K562 (cell line): ENCODE measurements around the gene GRAMD2B. TPM values are rescaled to one million over a fixed set of nuclear protein-coding genes. Genes with fewer than 3 reads are reported as not detected.

Experiments
- ARHGAP35 ChIP-seq: fragments of 450-650 bp; IDR thresholded peaks from 2 replicates; pipeline ENCODE4 v1.6.1; 2018; ENCODE audit not compliant: partially characterized antibody
- BRCA1 ChIP-seq, 2 experiments: fragments of 450-650 bp in 1 of 2; sonication (generic) in 1 of 2; formaldehyde crosslinking in 1 of 2; IDR thresholded peaks; 2 replicates each; pipeline versions ENCODE4 v1.5.0 to v1.6.1; 2017 to 2020; ENCODE audit warnings: mild to moderate bottlenecking in 1 of 2, missing genetic modification reagents in 1 of 2
- CEBPB ChIP-seq: fragments of 450-650 bp; IDR thresholded peaks from 2 replicates; pipeline ENCODE4 v1.6.1; 2016; ENCODE audit warnings: missing genetic modification characterization, missing compliant biosample characterization
- DDX20 ChIP-seq: fragments of 450-650 bp; IDR thresholded peaks from 2 replicates; pipeline ENCODE4 v1.6.1; 2016; ENCODE audit warnings: missing genetic modification characterization, low read depth, mild to moderate bottlenecking, missing compliant biosample characterization, moderate library complexity
- EP400 ChIP-seq: fragments of 450-650 bp; IDR thresholded peaks from 2 replicates; pipeline ENCODE4 v1.6.1; 2017; ENCODE audit warnings: antibody characterized with exemption, mild to moderate bottlenecking, moderate library complexity
- ETV1 ChIP-seq: fragments of 450-650 bp; conservative IDR thresholded peaks from 2 replicates; pipeline ENCODE4 v1.6.1; 2016; ENCODE audit warnings: missing genetic modification characterization, control low read depth, low read depth, missing compliant biosample characterization
- FOXA1 ChIP-seq: fragments of 450-650 bp; IDR thresholded peaks from 2 replicates; pipeline ENCODE4 v1.6.1; 2016; ENCODE audit warnings: mild to moderate bottlenecking, borderline replicate concordance
- GABPA ChIP-seq: fragments of 200-800 bp; sonication (Bioruptor generic); conservative IDR thresholded peaks from 2 replicates; pipeline ENCODE4 v1.6.1; 2016; ENCODE audit warnings: low read depth, missing genetic modification characterization, missing compliant biosample characterization
- HDAC2 ChIP-seq: fragments of 450-650 bp; IDR thresholded peaks from 2 replicates; pipeline ENCODE4 v1.6.1; 2016; ENCODE audit warnings: mild to moderate bottlenecking
- ILK ChIP-seq: fragments of 450-650 bp; IDR thresholded peaks from 2 replicates; pipeline ENCODE4 v1.6.1; 2016; ENCODE audit warnings: missing genetic modification characterization, low read depth, mild to moderate bottlenecking, missing compliant biosample characterization, moderate library complexity, borderline replicate concordance
- NFE2 ChIP-seq: IDR thresholded peaks from 2 replicates; pipeline ENCODE4 v1.6.1; 2014; ENCODE audit warnings: antibody characterized with exemption, low read depth
- NRF1 ChIP-seq, 2 experiments: fragments of 450-650 bp; IDR thresholded peaks in 1 of 2; conservative IDR thresholded peaks in 1 of 2; 2 replicates each; pipeline ENCODE4 v1.6.1; 2014; ENCODE audit warnings: mild to moderate bottlenecking in 2 of 2
- PML ChIP-seq: IDR thresholded peaks from 2 replicates; pipeline ENCODE4 v1.6.1; 2012; ENCODE audit warnings: low read length, inconsistent platforms
- SMAD4 ChIP-seq: fragments of 250-450 bp; sonication (Bioruptor Pico); conservative IDR thresholded peaks from 2 replicates; pipeline ENCODE4 v1.8.0; 2021; ENCODE audit warnings: inconsistent platforms, mild to moderate bottlenecking, moderate library complexity
- SMARCA4 ChIP-seq: fragments of 450-650 bp; IDR thresholded peaks from 2 replicates; pipeline ENCODE4 v1.6.1; 2016
- ZNF707 ChIP-seq: fragments of 250-450 bp; sonication (Bioruptor Pico); conservative IDR thresholded peaks from 2 replicates; pipeline ENCODE4 v1.8.0; 2022; ENCODE audit warnings: inconsistent platforms, mild to moderate bottlenecking, moderate library complexity
- ZNF79 ChIP-seq: fragments of 250-450 bp; sonication (Bioruptor Pico); IDR thresholded peaks from 2 replicates; pipeline ENCODE4 v1.4.0; 2020; ENCODE audit warnings: low read depth, mild to moderate bottlenecking, moderate library complexity
- ZNF830 ChIP-seq: fragments of 250-450 bp; sonication (Bioruptor Pico); IDR thresholded peaks from 2 replicates; pipeline ENCODE4 v1.5.0; 2021; ENCODE audit warnings: mild to moderate bottlenecking
- ZSCAN32 ChIP-seq: fragments of 450-650 bp; formaldehyde crosslinking; IDR thresholded peaks from 2 replicates; pipeline ENCODE4 v1.4.0; 2020; ENCODE audit warnings: mild to moderate bottlenecking, moderate library complexity
- polyA plus RNA-seq, 8 experiments: library from polyadenylated mRNA; depleted of rRNA in 4 of 8; stranded (reverse) in 5 of 8; unstranded in 3 of 8; fragments of >200 nt; fragmentation: Nextera tagmentation in 2 of 8; fragmentation: Illumina TruSeq in 1 of 8; extraction: Ambion mirVana in 2 of 8; extraction: Trizol in 1 of 8; gene quantifications; 2 replicates each; pipeline versions ENCODE4 v1.2.1 to v1.2.3, GENCODE V29; 2011 to 2014; ENCODE audit warnings: inconsistent platforms in 1 of 8, missing spikeins in 1 of 8
- total RNA-seq, 7 experiments: library from RNA; depleted of rRNA in 6 of 7; stranded (reverse); fragments of >200 nt in 6 of 7; fragmentation: Illumina TruSeq in 2 of 7; extraction: Trizol in 2 of 7; gene quantifications; 2 replicates each; pipeline versions ENCODE4 v1.2.1 to v1.2.3, GENCODE V29; 2011 to 2021; ENCODE audit warnings: low replicate concordance in 1 of 7
- TF ChIP-seq, protein P1 (sequence below): fragments of 150-350 bp; IDR thresholded peaks from 2 replicates; pipeline ENCODE4 v1.6.1; 2014; ENCODE audit warnings: low read depth, mild to moderate bottlenecking, low read length, borderline replicate concordance
- TF ChIP-seq, protein P2 (sequence below): fragments of 200-400 bp; formaldehyde crosslinking; IDR thresholded peaks from 2 replicates; pipeline ENCODE4 v1.6.1; 2017; ENCODE audit warnings: mild to moderate bottlenecking, low read depth, low read length, moderate library complexity

The GRAMD2B gene
- total and polyA plus RNA-seq, 9 of the 15 experiments (the other 6 are each of a cell fraction or from before 2014, with no cell fraction given) = 0.32 to 4.2 (median 1.4) TPM

GRCh38 chr5:126514558-126515141 lies 91.4 kb downstream of the GRAMD2B start (continued):
- TF ChIP-seq, protein P1, sequence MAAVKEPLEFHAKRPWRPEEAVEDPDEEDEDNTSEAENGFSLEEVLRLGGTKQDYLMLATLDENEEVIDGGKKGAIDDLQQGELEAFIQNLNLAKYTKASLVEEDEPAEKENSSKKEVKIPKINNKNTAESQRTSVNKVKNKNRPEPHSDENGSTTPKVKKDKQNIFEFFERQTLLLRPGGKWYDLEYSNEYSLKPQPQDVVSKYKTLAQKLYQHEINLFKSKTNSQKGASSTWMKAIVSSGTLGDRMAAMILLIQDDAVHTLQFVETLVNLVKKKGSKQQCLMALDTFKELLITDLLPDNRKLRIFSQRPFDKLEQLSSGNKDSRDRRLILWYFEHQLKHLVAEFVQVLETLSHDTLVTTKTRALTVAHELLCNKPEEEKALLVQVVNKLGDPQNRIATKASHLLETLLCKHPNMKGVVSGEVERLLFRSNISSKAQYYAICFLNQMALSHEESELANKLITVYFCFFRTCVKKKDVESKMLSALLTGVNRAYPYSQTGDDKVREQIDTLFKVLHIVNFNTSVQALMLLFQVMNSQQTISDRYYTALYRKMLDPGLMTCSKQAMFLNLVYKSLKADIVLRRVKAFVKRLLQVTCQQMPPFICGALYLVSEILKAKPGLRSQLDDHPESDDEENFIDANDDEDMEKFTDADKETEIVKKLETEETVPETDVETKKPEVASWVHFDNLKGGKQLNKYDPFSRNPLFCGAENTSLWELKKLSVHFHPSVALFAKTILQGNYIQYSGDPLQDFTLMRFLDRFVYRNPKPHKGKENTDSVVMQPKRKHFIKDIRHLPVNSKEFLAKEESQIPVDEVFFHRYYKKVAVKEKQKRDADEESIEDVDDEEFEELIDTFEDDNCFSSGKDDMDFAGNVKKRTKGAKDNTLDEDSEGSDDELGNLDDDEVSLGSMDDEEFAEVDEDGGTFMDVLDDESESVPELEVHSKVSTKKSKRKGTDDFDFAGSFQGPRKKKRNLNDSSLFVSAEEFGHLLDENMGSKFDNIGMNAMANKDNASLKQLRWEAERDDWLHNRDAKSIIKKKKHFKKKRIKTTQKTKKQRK = no peak
- peak; percentile 56; the same call in 1 of the 2 replicates for TF ChIP-seq HDAC2
- no peak for TF ChIP-seq ZNF79
- peak; percentile 90 for TF ChIP-seq PML
- 0 out of 4 replicates have a peak, but pooled peaks of 1 of the 2 experiments have one; percentile 3 for TF ChIP-seq NRF1 (conservative IDR thresholded peaks at IDR 0.05 in 1 of 2, IDR thresholded peaks at IDR 0.05 in 1 of 2)
- no peak for TF ChIP-seq ZNF707 (CRISPR knock-in tag)
- TF ChIP-seq ILK (tag) = 0 out of 2 replicates have a peak, but pooled peaks have one; percentile 40
- TF ChIP-seq ARHGAP35 = no peak
- peak; percentile 93 for TF ChIP-seq SMAD4 (CRISPR knock-in tag)
- no peak for TF ChIP-seq DDX20 (tag)
- TF ChIP-seq, protein P2, sequence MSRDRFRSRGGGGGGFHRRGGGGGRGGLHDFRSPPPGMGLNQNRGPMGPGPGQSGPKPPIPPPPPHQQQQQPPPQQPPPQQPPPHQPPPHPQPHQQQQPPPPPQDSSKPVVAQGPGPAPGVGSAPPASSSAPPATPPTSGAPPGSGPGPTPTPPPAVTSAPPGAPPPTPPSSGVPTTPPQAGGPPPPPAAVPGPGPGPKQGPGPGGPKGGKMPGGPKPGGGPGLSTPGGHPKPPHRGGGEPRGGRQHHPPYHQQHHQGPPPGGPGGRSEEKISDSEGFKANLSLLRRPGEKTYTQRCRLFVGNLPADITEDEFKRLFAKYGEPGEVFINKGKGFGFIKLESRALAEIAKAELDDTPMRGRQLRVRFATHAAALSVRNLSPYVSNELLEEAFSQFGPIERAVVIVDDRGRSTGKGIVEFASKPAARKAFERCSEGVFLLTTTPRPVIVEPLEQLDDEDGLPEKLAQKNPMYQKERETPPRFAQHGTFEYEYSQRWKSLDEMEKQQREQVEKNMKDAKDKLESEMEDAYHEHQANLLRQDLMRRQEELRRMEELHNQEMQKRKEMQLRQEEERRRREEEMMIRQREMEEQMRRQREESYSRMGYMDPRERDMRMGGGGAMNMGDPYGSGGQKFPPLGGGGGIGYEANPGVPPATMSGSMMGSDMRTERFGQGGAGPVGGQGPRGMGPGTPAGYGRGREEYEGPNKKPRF = no peak
- peak; percentile 65 for TF ChIP-seq GABPA (tag)
- no peak for TF ChIP-seq BRCA1 (IDR thresholded peaks at IDR 0.05)
- TF ChIP-seq BRCA1 (CRISPR knock-in tag; IDR thresholded peaks at IDR 0.05) = no peak
- no peak; the same call in 1 of the 2 replicates for TF ChIP-seq EP400
- TF ChIP-seq SMARCA4 = peak; percentile 94
- TF ChIP-seq ZSCAN32 (CRISPR knock-in tag) = no peak
- no peak for TF ChIP-seq FOXA1
- peak; percentile 44 for TF ChIP-seq ETV1 (tag)
- peak; percentile 83 for TF ChIP-seq CEBPB (tag)
- no peak for TF ChIP-seq ZNF830 (CRISPR knock-in tag)
- TF ChIP-seq NFE2 = peak; percentile 32; the same call in 1 of the 2 replicates
